IMR-90 (cell line): ENCODE measurements around the gene CCDC13.

Experiments used
- BHLHE40 ChIP-seq: fragments of 150-350 bp; IDR thresholded peaks from 2 replicates; pipeline ENCODE4 v1.6.1; 2016; ENCODE audit warnings: mild to moderate bottlenecking, low read depth, low read length
- CEBPB ChIP-seq: IDR thresholded peaks from 2 replicates; pipeline ENCODE4 v1.6.1; 2012; ENCODE audit warnings: low read depth, low read length, improper control_type of control experiment
- CHD1 ChIP-seq: IDR thresholded peaks from 2 replicates; pipeline ENCODE4 v1.6.1; 2012; ENCODE audit warnings: low read depth, low read length, improper control_type of control experiment
- CTCF ChIP-seq: conservative IDR thresholded peaks from 2 replicates; pipeline ENCODE4 v1.5.1; 2012; ENCODE audit warnings: mild to moderate bottlenecking, low read depth, low read length, improper control_type of control experiment
- FOS ChIP-seq: fragments of 150-350 bp; IDR thresholded peaks from 2 replicates; pipeline ENCODE4 v1.6.1; 2016; ENCODE audit warnings: low read depth, low read length
- MAFK ChIP-seq: IDR thresholded peaks from 2 replicates; pipeline ENCODE4 v1.6.1; 2012; ENCODE audit warnings: low read depth, low read length, improper control_type of control experiment
- MAZ ChIP-seq: IDR thresholded peaks from 2 replicates; pipeline ENCODE4 v1.6.1; 2012; ENCODE audit warnings: low read depth, mild to moderate bottlenecking, low read length, improper control_type of control experiment, moderate library complexity, borderline replicate concordance
- MXI1 ChIP-seq: IDR thresholded peaks from 2 replicates; pipeline ENCODE4 v1.6.1; 2012; ENCODE audit warnings: low read depth, mild to moderate bottlenecking, low read length, moderate library complexity, borderline replicate concordance
- NFE2L2 ChIP-seq: fragments of 150-350 bp; IDR thresholded peaks from 2 replicates; pipeline ENCODE4 v1.6.1; 2016; ENCODE audit warnings: low read depth, mild to moderate bottlenecking, low read length
- POLR2A ChIP-seq: IDR thresholded peaks from 2 replicates; pipeline ENCODE4 v1.6.1; 2012; ENCODE audit warnings: mild to moderate bottlenecking, low read depth, low read length
- RAD21 ChIP-seq: IDR thresholded peaks from 2 replicates; pipeline ENCODE4 v1.6.1; 2012; ENCODE audit warnings: low read length, improper control_type of control experiment
- RFX5 ChIP-seq: IDR thresholded peaks from 2 replicates; pipeline ENCODE4 v1.8.0; 2012; ENCODE audit warnings: low read depth, mild to moderate bottlenecking, low read length, moderate library complexity

GRCh38 chr3:42814914-42815507 is 42.0 kb upstream of the CCDC13 start:
- TF ChIP-seq POLR2A (no peak), CTCF (no peak), RAD21 (no peak), RFX5 (no peak), MAZ (no peak), MAFK (no peak), CEBPB (no peak), BHLHE40 (no peak), FOS (no peak), MXI1 (no peak), NFE2L2 (no peak), CHD1 (no peak)
